K562 (cell line): ENCODE data around the gene TCF4.

Source experiments
- BHLHE40 ChIP-seq: IDR thresholded peaks from 2 replicates; pipeline ENCODE4 v1.6.1; 2011; ENCODE audit warnings: low read length, improper control_type of control experiment
- HDAC6 ChIP-seq: IDR thresholded peaks from 2 replicates; pipeline ENCODE4 v1.6.1; 2012; ENCODE audit warnings: low read depth, mild to moderate bottlenecking, control low read depth, inconsistent platforms, low read length, moderate library complexity
- JUNB ChIP-seq: fragments of 450-650 bp; formaldehyde crosslinking; conservative IDR thresholded peaks from 2 replicates; pipeline ENCODE4 v1.4.0; 2020; ENCODE audit warnings: mild to moderate bottlenecking
- POLR2A ChIP-seq: fragments of 450-650 bp; conservative IDR thresholded peaks from 2 replicates; pipeline ENCODE4 v1.6.1; 2016
- POLR2G ChIP-seq: fragments of 200-400 bp; formaldehyde crosslinking; IDR thresholded peaks from 2 replicates; pipeline ENCODE4 v1.6.1; 2017; ENCODE audit warnings: low read depth, mild to moderate bottlenecking, antibody characterized with exemption, low read length, moderate library complexity
- SRF ChIP-seq, 2 experiments: fragments of 250-450, 450-650 bp in 1 of 2; sonication (Bioruptor Pico) in 1 of 2; sonication (generic) in 1 of 2; formaldehyde crosslinking; IDR thresholded peaks; 2 replicates each; pipeline versions ENCODE4 v1.5.0 to v1.5.1; 2020 to 2022; ENCODE audit warnings: mild to moderate bottlenecking in 1 of 2, missing genetic modification reagents in 1 of 2
- TF ChIP-seq, protein P1 (sequence below), 3 experiments: IDR thresholded peaks in 2 of 3; conservative IDR thresholded peaks in 1 of 3; 2 replicates each; pipeline ENCODE4 v1.5.1; 2011 to 2012; ENCODE audit warnings: low read length in 3 of 3, mild to moderate bottlenecking in 3 of 3, control low read depth in 2 of 3, improper control_type of control experiment in 1 of 3, inconsistent platforms in 1 of 3, low read depth in 1 of 3, mixed read lengths in 1 of 3, moderate library complexity in 1 of 3; ENCODE audit not compliant: insufficient read depth in 2 of 3
- TF ChIP-seq, protein P2 (sequence below): fragments of 250-450 bp; sonication (Bioruptor Pico); IDR thresholded peaks from 2 replicates; pipeline ENCODE4 v1.4.0; 2020; ENCODE audit warnings: mild to moderate bottlenecking, moderate library complexity

- TF ChIP-seq JUNB (CRISPR knock-in tag) (no peak), BHLHE40 (no peak), POLR2G (no peak), SRF (CRISPR knock-in tag; IDR thresholded peaks at IDR 0.05) (no peak), HDAC6 (no peak), POLR2A (no peak)
- TF ChIP-seq, protein P1, sequence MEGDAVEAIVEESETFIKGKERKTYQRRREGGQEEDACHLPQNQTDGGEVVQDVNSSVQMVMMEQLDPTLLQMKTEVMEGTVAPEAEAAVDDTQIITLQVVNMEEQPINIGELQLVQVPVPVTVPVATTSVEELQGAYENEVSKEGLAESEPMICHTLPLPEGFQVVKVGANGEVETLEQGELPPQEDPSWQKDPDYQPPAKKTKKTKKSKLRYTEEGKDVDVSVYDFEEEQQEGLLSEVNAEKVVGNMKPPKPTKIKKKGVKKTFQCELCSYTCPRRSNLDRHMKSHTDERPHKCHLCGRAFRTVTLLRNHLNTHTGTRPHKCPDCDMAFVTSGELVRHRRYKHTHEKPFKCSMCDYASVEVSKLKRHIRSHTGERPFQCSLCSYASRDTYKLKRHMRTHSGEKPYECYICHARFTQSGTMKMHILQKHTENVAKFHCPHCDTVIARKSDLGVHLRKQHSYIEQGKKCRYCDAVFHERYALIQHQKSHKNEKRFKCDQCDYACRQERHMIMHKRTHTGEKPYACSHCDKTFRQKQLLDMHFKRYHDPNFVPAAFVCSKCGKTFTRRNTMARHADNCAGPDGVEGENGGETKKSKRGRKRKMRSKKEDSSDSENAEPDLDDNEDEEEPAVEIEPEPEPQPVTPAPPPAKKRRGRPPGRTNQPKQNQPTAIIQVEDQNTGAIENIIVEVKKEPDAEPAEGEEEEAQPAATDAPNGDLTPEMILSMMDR (IDR thresholded peaks at IDR 0.05 in 2 of 3, conservative IDR thresholded peaks at IDR 0.05 in 1 of 3; ENCODE audit: insufficient read depth in 2 of 3, low read depth in 1 of 3, low read length in 3 of 3), result no peak
- TF ChIP-seq, protein P2, sequence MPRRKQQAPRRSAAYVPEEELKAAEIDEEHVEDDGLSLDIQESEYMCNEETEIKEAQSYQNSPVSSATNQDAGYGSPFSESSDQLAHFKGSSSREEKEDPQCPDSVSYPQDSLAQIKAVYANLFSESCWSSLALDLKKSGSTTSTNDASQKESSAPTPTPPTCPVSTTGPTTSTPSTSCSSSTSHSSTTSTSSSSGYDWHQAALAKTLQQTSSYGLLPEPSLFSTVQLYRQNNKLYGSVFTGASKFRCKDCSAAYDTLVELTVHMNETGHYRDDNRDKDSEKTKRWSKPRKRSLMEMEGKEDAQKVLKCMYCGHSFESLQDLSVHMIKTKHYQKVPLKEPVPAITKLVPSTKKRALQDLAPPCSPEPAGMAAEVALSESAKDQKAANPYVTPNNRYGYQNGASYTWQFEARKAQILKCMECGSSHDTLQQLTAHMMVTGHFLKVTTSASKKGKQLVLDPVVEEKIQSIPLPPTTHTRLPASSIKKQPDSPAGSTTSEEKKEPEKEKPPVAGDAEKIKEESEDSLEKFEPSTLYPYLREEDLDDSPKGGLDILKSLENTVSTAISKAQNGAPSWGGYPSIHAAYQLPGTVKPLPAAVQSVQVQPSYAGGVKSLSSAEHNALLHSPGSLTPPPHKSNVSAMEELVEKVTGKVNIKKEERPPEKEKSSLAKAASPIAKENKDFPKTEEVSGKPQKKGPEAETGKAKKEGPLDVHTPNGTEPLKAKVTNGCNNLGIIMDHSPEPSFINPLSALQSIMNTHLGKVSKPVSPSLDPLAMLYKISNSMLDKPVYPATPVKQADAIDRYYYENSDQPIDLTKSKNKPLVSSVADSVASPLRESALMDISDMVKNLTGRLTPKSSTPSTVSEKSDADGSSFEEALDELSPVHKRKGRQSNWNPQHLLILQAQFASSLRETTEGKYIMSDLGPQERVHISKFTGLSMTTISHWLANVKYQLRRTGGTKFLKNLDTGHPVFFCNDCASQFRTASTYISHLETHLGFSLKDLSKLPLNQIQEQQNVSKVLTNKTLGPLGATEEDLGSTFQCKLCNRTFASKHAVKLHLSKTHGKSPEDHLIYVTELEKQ, result no peak
Observed at GRCh38 chr18:55440988-55441387, 147.0 kb downstream of the TCF4 start.
